Fibroblast of the aortic adventitia (primary cell): ENCODE data around the gene EVPL. TPM values are rescaled to one million over a fixed set of nuclear protein-coding genes. Genes with fewer than 3 reads are reported as not detected.

Experiments
- DNase-seq: peaks from one replicate; pipeline ENCODE4 v3.0.0-alpha.2; 2010; ENCODE audit warnings: low read depth
- H3K4me3 ChIP-seq: 2 replicates; pipeline ENCODE4 v1.5.1; 2011; ENCODE audit warnings: low read depth, mild to moderate bottlenecking, control low read depth, low read length, moderate library complexity
- total RNA-seq: library from RNA; depleted of rRNA; stranded (reverse); fragments of >200 nt; gene quantifications from 2 replicates; pipeline ENCODE4 v1.2.3, GENCODE V29; 2012; ENCODE audit warnings: low replicate concordance
- TF ChIP-seq, protein P1 (sequence below): IDR thresholded peaks from 2 replicates; pipeline ENCODE4 v1.5.1; 2011; ENCODE audit warnings: mild to moderate bottlenecking, low read length, control low read depth, inconsistent platforms; ENCODE audit not compliant: insufficient read depth

The EVPL gene
- total RNA-seq, 1 donor = not detected

DNA sequence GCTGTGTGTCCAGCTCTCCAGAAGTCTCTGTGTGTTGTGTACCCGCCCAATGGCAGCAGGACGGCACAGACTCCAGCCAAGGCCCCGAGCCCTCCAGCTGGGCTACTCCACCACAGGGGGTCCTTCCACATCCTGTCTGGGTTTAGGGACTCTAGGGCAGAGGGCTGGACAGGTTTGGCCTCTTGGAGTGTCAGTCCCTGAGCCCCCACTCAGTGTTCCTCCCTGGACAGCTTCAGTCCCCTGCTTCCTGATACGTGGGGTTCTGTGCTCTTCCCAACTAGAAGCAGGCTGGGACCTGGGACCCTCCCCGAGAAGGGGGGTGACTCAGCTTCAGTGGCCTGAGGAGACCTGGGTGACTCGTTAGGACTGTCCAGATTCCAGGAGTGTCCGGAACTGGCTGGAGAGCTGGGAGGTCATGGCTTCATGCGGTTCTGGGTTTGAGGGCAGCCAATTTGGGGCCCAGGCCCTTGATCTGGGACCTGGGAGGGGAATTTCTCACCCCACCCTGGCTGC lies 22.3 kb downstream of the EVPL start:
- DNase-seq = peak; percentile 58
- TF ChIP-seq, protein P1, sequence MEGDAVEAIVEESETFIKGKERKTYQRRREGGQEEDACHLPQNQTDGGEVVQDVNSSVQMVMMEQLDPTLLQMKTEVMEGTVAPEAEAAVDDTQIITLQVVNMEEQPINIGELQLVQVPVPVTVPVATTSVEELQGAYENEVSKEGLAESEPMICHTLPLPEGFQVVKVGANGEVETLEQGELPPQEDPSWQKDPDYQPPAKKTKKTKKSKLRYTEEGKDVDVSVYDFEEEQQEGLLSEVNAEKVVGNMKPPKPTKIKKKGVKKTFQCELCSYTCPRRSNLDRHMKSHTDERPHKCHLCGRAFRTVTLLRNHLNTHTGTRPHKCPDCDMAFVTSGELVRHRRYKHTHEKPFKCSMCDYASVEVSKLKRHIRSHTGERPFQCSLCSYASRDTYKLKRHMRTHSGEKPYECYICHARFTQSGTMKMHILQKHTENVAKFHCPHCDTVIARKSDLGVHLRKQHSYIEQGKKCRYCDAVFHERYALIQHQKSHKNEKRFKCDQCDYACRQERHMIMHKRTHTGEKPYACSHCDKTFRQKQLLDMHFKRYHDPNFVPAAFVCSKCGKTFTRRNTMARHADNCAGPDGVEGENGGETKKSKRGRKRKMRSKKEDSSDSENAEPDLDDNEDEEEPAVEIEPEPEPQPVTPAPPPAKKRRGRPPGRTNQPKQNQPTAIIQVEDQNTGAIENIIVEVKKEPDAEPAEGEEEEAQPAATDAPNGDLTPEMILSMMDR = no peak

DNA sequence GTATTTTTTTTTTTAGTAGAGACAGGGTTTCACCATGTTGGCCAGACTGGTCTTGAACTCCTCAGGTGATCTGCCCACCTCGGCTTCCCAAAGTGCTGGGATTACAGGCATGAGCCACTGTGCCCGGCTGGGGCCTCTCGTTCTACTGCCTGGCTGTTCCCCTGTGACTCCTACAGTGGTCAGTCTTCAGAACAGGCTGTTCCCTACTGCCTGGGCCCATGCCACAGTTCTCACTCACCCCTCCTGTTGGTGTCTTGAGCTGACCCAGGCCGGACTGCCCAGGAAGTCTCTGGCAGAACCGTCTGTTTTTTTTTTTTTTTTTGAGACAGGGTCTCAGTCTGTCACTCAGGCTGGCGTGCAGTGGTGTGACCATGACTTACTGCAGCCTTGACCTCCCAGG lies 23.2 kb downstream of the EVPL start:
- TF ChIP-seq, protein P1 = no peak
- DNase-seq = no peak
- H3K4me3 ChIP-seq = no peak overlapping the region

More for the DNA sequence above, 22.3 kb downstream of the EVPL start:
- no peak overlapping the region for H3K4me3 ChIP-seq

DNA sequence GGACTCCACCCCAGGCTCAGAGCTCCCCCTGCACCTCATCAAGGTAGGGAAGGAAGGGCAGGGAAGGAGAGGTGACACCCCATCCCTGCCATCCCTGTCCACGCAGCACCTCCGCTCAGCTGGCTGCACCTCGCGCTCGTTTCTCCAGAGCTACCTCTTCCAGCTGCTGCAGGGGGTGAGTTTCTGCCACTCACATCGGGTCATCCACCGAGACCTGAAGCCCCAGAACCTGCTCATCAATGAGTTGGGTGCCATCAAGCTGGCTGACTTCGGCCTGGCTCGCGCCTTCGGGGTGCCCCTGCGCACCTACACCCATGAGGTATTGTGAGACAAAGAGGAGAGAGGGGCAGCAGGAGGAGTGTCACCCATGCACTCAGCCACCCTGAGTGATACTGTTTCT lies 25.0 kb downstream of the EVPL start:
- no peak for DNase-seq
- H3K4me3 ChIP-seq = no peak overlapping the region
- TF ChIP-seq, protein P1 = no peak

DNA sequence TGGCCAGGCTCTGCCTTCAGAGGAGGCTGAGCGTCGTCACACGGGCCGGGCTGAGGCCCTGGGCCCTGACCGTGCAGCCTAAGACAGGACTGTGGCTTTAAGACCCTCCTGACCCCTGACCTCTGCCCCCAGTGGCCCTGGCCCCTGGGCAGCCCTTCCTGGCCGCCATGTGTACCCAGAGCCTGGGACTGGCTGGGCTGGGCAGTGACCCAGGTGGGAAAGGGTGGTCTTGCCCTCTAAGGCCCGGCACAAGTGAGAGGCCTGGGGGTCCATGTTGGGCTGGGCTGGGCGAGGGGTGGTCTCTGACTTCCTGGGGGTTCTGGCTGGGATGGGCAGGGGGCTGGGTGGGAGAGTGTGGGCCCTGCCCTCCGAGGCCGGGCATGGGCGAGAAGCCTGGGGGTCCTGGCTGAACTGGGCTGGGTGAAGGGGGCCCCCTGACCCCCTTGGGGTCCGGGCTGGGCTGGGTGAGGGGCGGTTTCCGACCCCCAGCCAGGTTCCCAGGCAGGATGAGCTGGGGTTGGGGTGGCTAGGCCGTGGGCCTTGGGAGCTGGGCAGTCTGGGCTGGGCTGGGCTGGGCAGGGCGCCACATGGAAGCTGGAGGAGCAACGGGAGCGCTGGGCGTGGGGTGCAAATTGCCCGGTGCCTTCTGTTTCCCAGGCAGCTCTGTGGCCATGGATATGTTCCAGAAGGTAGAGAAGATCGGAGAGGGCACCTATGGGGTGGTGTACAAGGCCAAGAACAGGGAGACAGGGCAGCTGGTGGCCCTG lies 26.2 kb downstream of the EVPL start, which contains the start of gene CDK3:
Gene CDK3 (plus strand): TSS at position 101 of the 767 bp plus-strand sequence. CDS start 571 bp downstream, at position 672.
- TF ChIP-seq, protein P1 = no peak
- no peak within 1 kb of the TSS for H3K4me3 ChIP-seq

DNA sequence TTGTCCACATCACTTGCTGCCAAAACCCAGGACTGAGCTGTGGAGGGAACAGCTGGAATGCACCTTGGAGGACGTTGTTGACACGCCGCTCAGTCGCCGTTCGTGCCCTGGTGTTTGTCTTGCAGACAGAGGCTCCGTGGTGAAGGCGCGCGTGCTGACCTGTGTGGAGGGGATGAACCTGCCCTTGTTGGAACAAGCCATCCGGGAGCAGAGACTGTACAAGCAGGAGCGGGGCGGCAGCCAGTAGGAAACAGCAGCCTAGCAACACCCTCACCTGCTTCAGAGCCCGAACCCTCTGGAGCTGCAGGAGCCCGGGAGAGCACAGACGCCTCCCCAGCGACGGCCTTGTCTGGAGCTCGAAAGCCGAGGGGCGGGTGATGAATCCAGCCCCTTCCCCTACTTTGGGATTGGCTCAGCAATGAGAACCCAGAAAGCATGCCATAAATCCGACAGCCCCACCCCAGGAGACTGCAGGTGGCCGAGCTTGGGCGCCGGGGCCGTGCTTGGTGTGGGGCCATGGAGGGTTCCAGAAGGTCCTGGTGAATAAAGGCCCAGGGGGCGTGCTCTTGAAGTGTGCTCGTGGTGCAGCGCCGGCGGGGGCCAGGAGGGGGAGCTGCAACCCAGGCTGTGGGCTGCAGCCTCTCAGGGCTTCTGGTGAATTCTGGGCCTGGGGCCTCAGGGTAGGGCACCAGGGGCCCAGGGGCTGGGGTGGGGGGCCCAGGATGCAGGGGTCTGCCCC lies 26.9 kb downstream of the EVPL start:
- no peak for DNase-seq
- TF ChIP-seq, protein P1 = peak; percentile 76
- H3K4me3 ChIP-seq = no peak overlapping the region

More for the DNA sequence above, 26.2 kb downstream of the EVPL start, which contains the start of gene CDK3:
- DNase-seq = no peak

DNA sequence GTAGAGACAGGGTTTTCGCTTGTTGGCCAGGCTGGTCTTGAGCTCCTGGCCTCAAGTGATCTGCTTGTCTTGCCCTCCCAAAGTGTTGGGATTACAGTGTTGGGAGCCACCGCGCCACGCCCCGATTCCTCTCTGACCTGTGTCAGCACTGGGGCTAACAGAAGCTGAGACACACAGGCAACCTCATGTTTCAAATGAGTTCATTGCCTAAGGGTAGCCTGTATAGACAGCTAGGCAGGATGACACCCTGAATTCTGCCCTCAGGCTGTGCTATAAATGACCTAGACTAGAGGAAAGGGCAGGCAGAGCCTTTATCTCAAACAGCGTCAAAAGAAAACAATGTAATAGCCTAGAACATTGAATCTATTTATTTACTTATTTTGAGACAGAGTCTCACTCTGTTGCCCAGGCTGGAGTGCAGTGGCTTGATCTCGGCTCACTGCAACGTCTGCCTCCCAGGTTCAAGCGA lies 28.7 kb downstream of the EVPL start:
- DNase-seq = no peak
- TF ChIP-seq, protein P1 = no peak
- no peak overlapping the region for H3K4me3 ChIP-seq
